ENCODE data around the gene CES2.

The CES2 gene

GRCh38 chr16:66923866-66924265, 11.4 kb upstream of the CES2 start:
- no peak for TF ChIP-seq CTCF (IDR thresholded peaks at IDR 0.05; ENCODE audit: insufficient read depth, low read depth, low read length, missing control alignments)
- no peak for DNase-seq (ENCODE audit: low read depth)

GRCh38 chr16:66924527-66925321, 10.6 kb upstream of the CES2 start:
- peak; percentile 58 for TF ChIP-seq CTCF (IDR thresholded peaks at IDR 0.05; ENCODE audit: insufficient read depth, low read depth, low read length, missing control alignments)
- DNase-seq (ENCODE audit: low read depth): peak; percentile 45
- peak overlapping the region; percentile 52 for H3K4me3 ChIP-seq (ENCODE audit: low read depth, low read length)

More at GRCh38 chr16:66923866-66924265, 11.4 kb upstream of the CES2 start:
- H3K4me3 ChIP-seq (ENCODE audit: low read depth, low read length): no peak overlapping the region

- peak within 1 kb of the TSS; percentile 52 for H3K4me3 ChIP-seq (ENCODE audit: low read depth, low read length)
- TF ChIP-seq CTCF (IDR thresholded peaks at IDR 0.05; ENCODE audit: insufficient read depth, low read depth, low read length, missing control alignments): no peak
- DNase-seq (ENCODE audit: low read depth): no peak
Measured at GRCh38 chr16:66925322-66925840, 9.9 kb upstream of the CES2 start, which contains the start of gene RRAD. RRAD (minus strand) TSS chr16:66925535; CDS start chr16:66925179, 356 bp downstream.

- H3K4me3 ChIP-seq (ENCODE audit: low read depth, low read length): no peak overlapping the region
- no peak for TF ChIP-seq CTCF (IDR thresholded peaks at IDR 0.05; ENCODE audit: insufficient read depth, low read depth, low read length, missing control alignments)
- no peak for DNase-seq (ENCODE audit: low read depth)
Measured at GRCh38 chr16:66926171-66926947, 9.0 kb upstream of the CES2 start.

- DNase-seq (ENCODE audit: low read depth): peak; percentile 49
- H3K4me3 ChIP-seq (ENCODE audit: low read depth, low read length): no peak overlapping the region
- TF ChIP-seq CTCF (IDR thresholded peaks at IDR 0.05; ENCODE audit: insufficient read depth, low read depth, low read length, missing control alignments): no peak
Measured at GRCh38 chr16:66926961-66927436, 8.3 kb upstream of the CES2 start.

- peak; percentile 20 for DNase-seq (ENCODE audit: low read depth)
- TF ChIP-seq CTCF (IDR thresholded peaks at IDR 0.05; ENCODE audit: insufficient read depth, low read depth, low read length, missing control alignments): no peak
- H3K4me3 ChIP-seq (ENCODE audit: low read depth, low read length): no peak overlapping the region
Measured at GRCh38 chr16:66927918-66928649, 7.2 kb upstream of the CES2 start.
